OCI-LY7 (cell line): Measurements from ENCODE around the gene NCKAP5. TPM values are rescaled to one million over a fixed set of nuclear protein-coding genes. Genes with fewer than 3 reads are reported as not detected.

Experiments used
- BruUV-seq: library from RNA; stranded (reverse); fragments of 400-500 nt; replicated peaks from 2 replicates; lab custom pipeline; 2021; lab: Mats Ljungman, UMichigan
- CTCF ChIA-PET: fragments of 300-600 bp; sonication (Branson Sonifier 250); formaldehyde crosslinking; loops from one replicate; lab custom pipeline; 2022; ENCODE audit warnings: antibody characterized with exemption; ENCODE audit not compliant: unreplicated experiment; lab: Charles Lee
- POLR2A ChIA-PET: fragments of 300-600 bp; sonication (Branson Sonifier 250); formaldehyde crosslinking; loops from one replicate; lab custom pipeline; 2022; ENCODE audit warnings: antibody characterized with exemption; lab: Charles Lee
- DNase-seq: peaks from one replicate; pipeline ENCODE4 v3.0.0-alpha.2; 2015; ENCODE audit warnings: low spot score
- H2AFZ ChIP-seq: fragments of 200-600 bp; sonication (generic), shearing (Covaris generic); 2 replicates; pipeline ENCODE4 v1.6.1; 2014; ENCODE audit warnings: mild to moderate bottlenecking, antibody characterized with exemption, low read length, moderate library complexity
- H3K27ac ChIP-seq: fragments of 200-600 bp; sonication (generic); 2 replicates; pipeline ENCODE4 v1.5.1; 2014; ENCODE audit warnings: mixed run types, low read depth, mild to moderate bottlenecking, moderate library complexity, low read length, inconsistent platforms; ENCODE audit not compliant: poor library complexity, severe bottlenecking
- H3K36me3 ChIP-seq: fragments of 200-600 bp; sonication (generic); 2 replicates; pipeline ENCODE4 v1.6.1; 2014; ENCODE audit warnings: mild to moderate bottlenecking, antibody characterized with exemption, low read length, moderate library complexity, mixed read lengths; ENCODE audit not compliant: insufficient read depth
- H3K4me1 ChIP-seq: fragments of 200-600 bp; sonication (generic); 2 replicates; pipeline ENCODE4 v1.5.1; 2014; ENCODE audit warnings: mild to moderate bottlenecking, low read length; ENCODE audit not compliant: insufficient read depth, poor library complexity, severe bottlenecking
- H3K4me2 ChIP-seq: fragments of 200-600 bp; sonication (generic); 2 replicates; pipeline ENCODE4 v1.6.1; 2014; ENCODE audit warnings: mild to moderate bottlenecking, low read length
- H3K4me3 ChIP-seq: fragments of 200-600 bp; sonication (generic); 2 replicates; pipeline ENCODE4 v1.5.1; 2014; ENCODE audit warnings: mild to moderate bottlenecking, low read depth, low read length; ENCODE audit not compliant: poor library complexity, severe bottlenecking
- H3K79me2 ChIP-seq: fragments of 200-600 bp; sonication (generic); 2 replicates; pipeline ENCODE4 v1.6.1; 2016; ENCODE audit warnings: low read depth, mild to moderate bottlenecking, low read length, moderate library complexity, mixed read lengths; ENCODE audit not compliant: insufficient read depth
- H3K9me2 ChIP-seq: fragments of 200-600 bp; sonication (generic); 2 replicates; pipeline ENCODE4 v1.6.1; 2016; ENCODE audit warnings: mild to moderate bottlenecking, low read length, mixed read lengths; ENCODE audit not compliant: insufficient read depth
- H3K9me3 ChIP-seq: fragments of 200-600 bp; sonication (generic); 2 replicates; pipeline ENCODE4 v1.6.1; 2014; ENCODE audit warnings: mild to moderate bottlenecking, mixed run types, low read length, mixed read lengths
- H4K20me1 ChIP-seq: fragments of 200-600 bp; sonication (generic); 2 replicates; pipeline ENCODE4 v1.6.1; 2014; ENCODE audit warnings: mild to moderate bottlenecking, antibody characterized with exemption, low read length, moderate library complexity, mixed read lengths; ENCODE audit not compliant: insufficient read depth
- CTCF ChIP-seq: fragments of 200-600 bp; sonication (generic); conservative IDR thresholded peaks from 2 replicates; pipeline ENCODE4 v1.5.1; 2014; ENCODE audit warnings: mild to moderate bottlenecking, antibody characterized with exemption, low read length, moderate library complexity, mixed read lengths
- EZH2phosphoT487 ChIP-seq: fragments of 200-600 bp; sonication (generic); IDR thresholded peaks from 2 replicates; pipeline ENCODE4 v1.6.1; 2018; ENCODE audit warnings: low read depth, borderline replicate concordance, mild to moderate bottlenecking, mixed run types, antibody characterized with exemption, low read length, moderate library complexity, mixed read lengths
- intact Hi-C: fragments of 100-400 bp; cut with micrococcal nuclease; formaldehyde crosslinking; loops from one replicate; pipeline ENCODE4 v1.10.0; 2022; ENCODE audit not compliant: unreplicated experiment
- total RNA-seq, 2 experiments: library from RNA; depleted of rRNA in 1 of 2; stranded (reverse); fragments of >200 nt in 1 of 2; shearing (Covaris generic) in 1 of 2; gene quantifications; 2 replicates each; pipeline ENCODE4 v1.2.3, GENCODE V29; 2014 to 2022

NCKAP5 gene
- total RNA-seq, 2 experiments from 2014 or later = not detected

GRCh38 chr2:132883430-132883829 is 684.8 kb downstream of the NCKAP5 start:
- Histone ChIP-seq H3K4me1 (no peaks in the 10 kb centered on the region), H3K9me3 (no peaks in the 10 kb centered on the region), H3K4me3 (no peak overlapping the region), H2AFZ (no peak overlapping the region), H4K20me1 (no peaks in the 10 kb centered on the region), H3K79me2 (no peaks in the 10 kb centered on the region), H3K4me2 (no peak overlapping the region), H3K36me3 (no peaks in the 10 kb centered on the region), H3K27ac (no peak overlapping the region), H3K9me2 (no peaks in the 10 kb centered on the region)
- BruUV-seq = no TSS peak
- TF ChIP-seq CTCF (no peak), EZH2phosphoT487 (no peak)
- intact Hi-C loops = no loop called here
- DNase-seq = no peak
- POLR2A ChIA-PET = no interaction called here
- CTCF ChIA-PET = no interaction called here

DNA sequence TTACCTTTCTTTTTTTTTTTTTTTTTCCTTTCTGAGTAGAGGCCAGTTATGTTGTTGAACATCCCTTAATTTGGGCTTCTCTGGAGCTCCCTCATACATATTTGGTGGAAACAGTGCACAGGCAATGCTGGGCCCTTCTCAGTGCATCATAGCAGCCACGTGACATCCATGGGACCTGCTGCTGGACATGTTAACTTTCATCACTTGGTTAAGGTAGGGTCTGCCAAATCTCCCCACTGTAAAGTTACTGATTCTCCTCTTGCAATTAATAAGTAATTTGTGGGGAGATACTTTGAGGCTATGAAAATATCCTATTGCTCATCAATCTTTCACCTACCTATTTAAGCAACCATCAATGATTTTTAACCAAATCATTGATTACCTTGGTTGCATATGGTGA is 686.7 kb downstream of the NCKAP5 start:
- DNase-seq = no peak
- H3K36me3 ChIP-seq = no peaks in the 10 kb centered on the region
- H4K20me1 ChIP-seq = no peaks in the 10 kb centered on the region
- H3K79me2 ChIP-seq = no peaks in the 10 kb centered on the region
- intact Hi-C loops = no loop called here
- H3K9me3 ChIP-seq = no peaks in the 10 kb centered on the region
- H3K4me3 ChIP-seq = no peak overlapping the region
- no peak overlapping the region for H2AFZ ChIP-seq
- no peaks in the 10 kb centered on the region for H3K4me1 ChIP-seq
- H3K4me2 ChIP-seq = no peak overlapping the region
- no peaks in the 10 kb centered on the region for H3K9me2 ChIP-seq
- CTCF ChIA-PET = no interaction called here
- TF ChIP-seq EZH2phosphoT487 (no peak), CTCF (no peak)
- POLR2A ChIA-PET = no interaction called here
- no TSS peak for BruUV-seq
- no peak overlapping the region for H3K27ac ChIP-seq

DNA sequence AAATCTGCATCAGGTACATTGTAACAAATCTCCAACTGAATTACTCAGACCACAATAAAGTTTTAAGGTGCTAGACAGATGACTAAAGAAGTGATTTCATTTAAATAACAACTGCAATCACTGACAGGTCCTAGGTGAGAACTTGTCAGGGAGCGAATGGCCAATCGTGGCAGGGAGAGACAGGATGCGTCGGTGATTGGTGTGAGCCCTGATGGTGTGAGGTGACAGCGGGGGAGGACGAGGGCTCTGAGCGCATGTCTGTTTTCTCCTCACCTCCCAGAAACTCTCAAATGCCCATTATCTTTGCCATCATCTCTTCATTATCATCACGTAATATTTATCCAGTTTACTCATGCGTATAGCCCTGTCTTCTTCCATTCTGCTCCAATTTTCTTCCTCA is 690.3 kb downstream of the NCKAP5 start:
- Histone ChIP-seq H3K27ac (no peak overlapping the region), H3K79me2 (no peaks in the 10 kb centered on the region), H3K9me2 (no peaks in the 10 kb centered on the region), H3K4me3 (no peak overlapping the region), H3K36me3 (no peaks in the 10 kb centered on the region), H3K9me3 (no peaks in the 10 kb centered on the region), H2AFZ (no peak overlapping the region), H4K20me1 (no peaks in the 10 kb centered on the region), H3K4me2 (no peak overlapping the region), H3K4me1 (no peaks in the 10 kb centered on the region)
- TF ChIP-seq EZH2phosphoT487 = no peak
- TF ChIP-seq CTCF = no peak
- no TSS peak for BruUV-seq
- POLR2A ChIA-PET = no interaction called here
- intact Hi-C loops = no loop called here
- no peak for DNase-seq
- CTCF ChIA-PET = no interaction called here
